NOMO-1 treated with DMSO at 0.1 percent for 48 hours (cell line): ENCODE data around the gene PRRT2.
"Not testable (repeated sequence)": the region's sequence is repeated elsewhere in the genome, so short reads cannot be mapped to it uniquely, and the experiment has no call there.

Experiments
- DNase-seq: peaks from one replicate; lab custom pipeline; 2025; ENCODE audit not compliant: unreplicated experiment; lab: John Stamatoyannopoulos, UW

The PRRT2 gene

DNA sequence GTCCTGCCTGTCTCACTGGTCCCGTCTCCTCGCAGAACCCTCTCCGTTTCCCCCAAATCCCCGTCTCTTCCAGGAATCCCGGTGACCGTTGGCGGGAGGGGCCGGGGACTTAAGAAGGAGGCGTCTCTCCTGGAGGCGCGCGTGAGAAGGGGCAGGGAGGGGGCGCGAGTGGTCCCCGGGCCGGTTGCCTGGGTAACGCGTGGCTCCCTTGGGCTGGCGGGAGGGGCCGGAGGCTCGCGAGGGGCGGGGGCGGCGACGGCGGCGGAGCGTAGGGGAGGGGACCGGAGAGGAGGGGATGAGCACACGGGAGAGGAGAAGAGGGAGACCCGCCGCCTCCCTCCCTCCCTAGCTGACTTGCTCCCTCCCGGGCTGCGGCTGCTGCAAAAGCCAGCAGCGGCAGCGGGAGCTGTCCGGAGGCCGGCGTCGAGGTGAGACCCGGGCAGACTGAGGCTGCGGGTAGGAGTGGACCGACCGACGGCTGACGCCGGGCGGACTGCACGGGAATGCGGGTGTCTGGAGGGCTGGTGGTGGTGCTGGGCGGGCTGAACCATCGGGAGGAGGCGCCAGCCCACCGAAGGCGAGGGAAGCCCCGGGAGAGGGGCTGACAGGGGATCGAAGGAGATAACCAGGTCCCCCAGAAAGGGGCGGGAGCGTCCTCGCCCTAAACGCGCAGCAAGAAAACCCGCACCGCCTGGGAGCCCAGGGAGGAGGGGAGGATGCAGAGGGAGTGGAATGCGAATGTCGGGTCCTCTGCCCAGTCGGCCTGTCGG lies at the start of gene PRRT2:
TSS of gene PRRT2 (plus strand) at position 298 of the 770 bp plus-strand sequence. CDS start 862 bp downstream, outside the sequence.
- no peak for DNase-seq

DNA sequence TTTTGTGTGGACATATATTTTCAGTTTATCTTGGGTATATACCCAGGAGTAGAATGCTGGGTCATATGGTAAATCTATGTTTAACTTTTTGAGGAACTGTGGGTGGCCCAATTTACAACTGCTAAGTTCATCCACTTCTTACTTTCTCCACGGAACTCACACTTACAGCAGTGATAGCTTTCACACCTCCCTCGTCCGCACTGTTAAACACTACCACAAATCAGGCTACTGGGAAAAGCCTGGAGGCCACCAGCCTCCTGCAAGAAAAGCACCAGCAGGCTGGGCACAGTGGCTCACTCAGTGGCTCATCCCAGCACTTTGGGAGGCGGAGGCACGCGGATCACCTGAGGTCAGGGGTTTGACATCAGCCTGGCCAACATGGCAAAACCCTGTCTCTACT lies 48.7 kb upstream of the PRRT2 start:
- peak; percentile 29 for DNase-seq

DNA sequence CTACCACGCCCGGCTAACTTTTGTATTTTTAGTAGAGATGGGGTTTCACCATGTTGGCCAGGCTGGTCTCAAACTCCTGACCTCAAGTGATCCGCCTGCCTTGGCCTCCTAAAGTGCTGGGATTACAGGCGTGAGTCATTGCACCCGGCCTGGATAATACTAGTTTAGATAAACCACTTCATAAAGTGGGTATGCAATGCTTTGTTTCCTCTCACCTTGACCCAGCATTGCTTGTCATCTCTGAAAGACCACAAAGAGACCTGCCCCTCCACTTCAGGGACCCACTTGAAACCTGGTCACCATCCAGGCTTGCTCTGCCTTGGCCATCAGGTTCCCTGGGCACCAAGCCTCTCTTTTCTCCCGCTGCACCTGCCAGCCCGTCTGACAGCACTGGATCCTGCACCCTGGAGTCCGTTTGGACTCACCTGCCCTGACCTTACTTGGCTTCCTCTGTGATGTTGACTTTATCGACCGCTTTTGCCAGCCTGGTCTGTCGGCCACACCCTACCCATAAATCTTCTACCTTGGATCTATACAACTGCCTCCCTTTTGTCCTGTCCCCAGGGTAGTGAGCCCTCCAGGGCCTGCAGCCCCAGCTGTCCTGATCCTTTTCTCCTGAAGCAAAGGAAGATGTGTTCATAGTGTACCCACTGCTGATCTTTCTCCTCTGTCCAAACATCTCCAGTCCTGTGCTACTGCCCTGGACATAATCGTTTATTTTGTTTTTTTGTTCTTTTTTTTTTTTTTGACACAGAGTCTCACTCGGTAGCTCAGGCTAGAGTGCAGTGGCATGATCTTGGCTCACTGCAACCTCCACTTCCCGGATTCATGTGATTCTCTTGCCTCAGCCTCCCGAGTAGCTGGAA lies 46.6 kb upstream of the PRRT2 start:
- no peak for DNase-seq

DNA sequence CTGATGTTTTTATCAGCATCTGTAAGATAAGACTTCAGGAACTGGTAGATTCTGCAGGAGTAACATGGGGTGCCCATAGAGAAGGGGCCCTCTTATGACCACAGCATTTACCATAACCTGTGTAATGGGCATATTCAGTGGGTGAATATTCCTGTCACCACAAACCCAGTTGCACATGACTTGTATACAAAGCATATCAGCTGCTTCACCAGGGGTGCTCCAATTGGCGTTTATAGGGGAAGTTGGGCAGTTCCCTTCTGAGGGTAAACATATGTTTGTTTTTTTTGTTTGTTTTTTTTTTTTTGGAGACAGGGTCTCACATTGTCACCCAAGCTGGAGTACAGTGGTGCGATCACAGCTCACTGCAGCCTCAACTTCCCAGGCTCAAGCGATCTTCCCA lies 45.4 kb upstream of the PRRT2 start:
- no peak for DNase-seq

DNA sequence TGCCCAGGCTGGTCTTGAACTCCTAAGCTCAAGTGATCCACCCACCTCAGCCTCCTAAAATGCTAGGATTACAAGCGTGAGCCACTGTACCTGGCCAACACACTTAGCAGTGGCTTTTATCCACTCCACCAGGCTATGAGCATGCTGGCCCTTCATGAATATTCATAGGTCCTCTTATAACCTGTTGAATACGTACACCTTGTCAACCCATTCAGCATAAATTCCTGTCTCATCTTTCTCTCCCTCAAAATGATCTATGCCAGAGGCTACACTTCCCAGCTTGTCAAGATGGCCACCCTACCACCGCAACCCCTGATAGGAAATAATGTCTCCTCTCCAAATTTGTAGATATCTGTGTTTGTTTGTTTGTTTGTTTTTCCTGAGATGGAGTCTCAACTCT lies 44.9 kb upstream of the PRRT2 start:
- no peak for DNase-seq

DNA sequence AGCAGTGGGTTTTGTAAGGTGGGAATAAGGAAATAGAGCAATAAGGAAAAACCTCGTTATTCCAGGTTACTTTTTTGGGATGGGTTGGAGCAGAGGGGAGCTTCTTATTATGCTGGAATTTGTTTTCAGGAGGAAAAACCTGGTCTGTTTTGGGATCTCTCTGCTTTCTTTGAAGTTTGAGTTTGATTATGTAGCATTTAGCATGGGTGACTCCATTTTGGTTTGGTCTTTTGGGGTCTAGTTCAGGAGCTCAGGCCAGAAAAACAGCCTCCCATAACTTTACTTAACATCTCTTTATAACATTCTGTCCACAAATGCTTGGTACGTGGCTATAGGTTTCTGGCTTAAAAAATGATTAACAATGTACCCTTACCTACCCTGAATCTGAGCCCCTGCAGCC lies 42.5 kb upstream of the PRRT2 start:
- no peak for DNase-seq

DNA sequence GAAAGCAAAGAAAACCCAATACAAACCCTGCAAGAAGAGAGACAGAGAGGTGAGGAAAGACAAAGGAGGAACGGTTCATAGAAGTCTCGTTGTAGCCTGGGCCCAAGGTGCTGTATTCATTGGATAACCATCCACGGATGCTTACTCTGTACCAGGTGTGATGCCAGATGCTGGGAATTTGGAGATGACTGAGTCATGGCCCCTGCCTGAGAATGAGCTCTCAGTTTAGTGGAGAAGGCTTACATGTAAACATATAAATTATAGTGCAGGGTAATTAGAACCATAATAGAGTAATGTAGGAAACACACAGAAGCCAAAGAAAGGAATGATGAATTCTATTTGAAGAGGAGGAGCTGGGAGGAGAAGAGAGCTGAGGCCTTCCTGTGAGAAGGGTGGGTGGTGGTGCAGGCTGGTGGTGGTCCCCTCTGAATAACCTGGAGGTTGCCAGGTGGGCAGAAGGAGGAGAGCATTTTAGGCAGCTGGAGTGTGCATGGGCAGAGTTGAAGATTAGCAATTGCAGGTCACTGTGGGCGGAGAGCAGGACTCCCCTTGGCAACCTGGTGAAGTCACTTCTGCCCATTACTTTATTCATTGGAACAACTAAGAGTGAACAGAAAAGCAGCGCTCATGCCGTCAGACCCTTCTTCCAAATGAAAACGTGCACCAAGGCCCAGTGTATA lies 41.6 kb upstream of the PRRT2 start:
- DNase-seq: no peak

DNA sequence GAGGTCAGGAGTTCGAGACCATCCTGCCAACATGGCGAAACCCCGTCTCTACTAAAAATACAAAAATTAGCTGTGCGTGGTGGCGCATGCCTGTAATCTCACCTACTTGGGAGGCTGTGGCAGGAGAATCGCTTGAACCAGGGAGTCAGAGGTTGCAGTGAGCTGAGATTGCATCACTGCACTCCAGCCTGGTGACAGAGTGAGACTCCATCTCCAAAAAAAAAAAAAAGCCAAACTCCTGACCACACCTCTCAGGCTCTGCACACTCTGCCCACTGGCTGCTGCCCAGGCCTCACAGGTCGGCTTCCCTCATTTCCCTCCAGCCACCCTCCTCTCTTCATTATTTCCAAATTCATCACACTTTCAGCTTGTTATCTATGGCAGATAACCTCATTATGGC lies 39.7 kb upstream of the PRRT2 start:
- DNase-seq: not testable (repeated sequence)

DNA sequence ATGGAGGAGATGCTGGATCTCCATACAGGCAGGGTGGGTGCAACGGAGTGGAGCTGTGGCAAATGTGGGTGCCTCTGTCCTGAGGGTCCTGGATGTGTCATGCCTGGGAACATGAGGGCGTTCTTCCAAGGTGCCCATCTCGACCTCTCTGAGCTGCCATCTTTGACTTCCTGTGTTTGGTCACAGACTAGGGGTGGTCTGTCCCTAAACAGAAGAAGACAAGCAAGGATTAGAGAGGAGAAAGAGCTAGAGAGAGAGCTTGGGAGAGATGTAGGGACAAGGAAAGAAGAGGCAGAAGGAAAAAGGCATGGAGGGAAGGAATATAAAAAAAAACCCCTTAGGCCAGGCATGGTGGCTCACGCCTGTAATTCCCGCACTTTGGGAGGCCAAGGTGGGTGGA lies 37.3 kb upstream of the PRRT2 start:
- DNase-seq: no peak

DNA sequence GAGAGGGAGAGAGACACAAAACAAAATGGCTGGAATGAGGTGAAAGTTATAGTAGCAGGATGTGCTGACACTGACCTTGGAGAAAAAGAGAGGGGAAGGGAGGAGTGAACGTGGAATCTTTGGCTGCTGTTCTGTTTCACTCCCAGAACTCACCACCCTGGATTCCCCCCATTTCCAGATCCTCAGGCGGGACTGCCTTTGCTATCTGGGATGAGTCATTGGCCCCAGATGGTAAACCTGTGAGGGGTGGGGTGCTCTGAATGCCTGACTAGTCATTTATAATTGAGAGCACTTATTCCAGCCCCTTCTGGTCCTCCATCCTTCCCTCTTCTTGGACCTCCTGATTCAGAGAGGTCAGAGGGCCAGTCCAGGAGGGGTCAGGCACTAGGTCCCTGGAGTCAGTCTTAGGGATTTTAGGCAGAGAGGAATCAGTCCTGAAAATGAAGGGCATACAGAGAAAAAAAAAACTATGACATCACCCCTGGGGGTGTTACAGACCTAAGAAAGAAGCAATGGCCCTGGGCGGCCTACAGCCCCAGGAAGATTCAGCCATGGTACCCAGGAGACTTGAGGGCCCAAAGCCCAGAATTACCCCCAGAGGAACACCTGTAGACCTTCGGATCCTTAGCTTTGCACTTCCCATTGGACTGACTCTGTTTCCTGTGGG lies 36.1 kb upstream of the PRRT2 start:
- DNase-seq: no peak

DNA sequence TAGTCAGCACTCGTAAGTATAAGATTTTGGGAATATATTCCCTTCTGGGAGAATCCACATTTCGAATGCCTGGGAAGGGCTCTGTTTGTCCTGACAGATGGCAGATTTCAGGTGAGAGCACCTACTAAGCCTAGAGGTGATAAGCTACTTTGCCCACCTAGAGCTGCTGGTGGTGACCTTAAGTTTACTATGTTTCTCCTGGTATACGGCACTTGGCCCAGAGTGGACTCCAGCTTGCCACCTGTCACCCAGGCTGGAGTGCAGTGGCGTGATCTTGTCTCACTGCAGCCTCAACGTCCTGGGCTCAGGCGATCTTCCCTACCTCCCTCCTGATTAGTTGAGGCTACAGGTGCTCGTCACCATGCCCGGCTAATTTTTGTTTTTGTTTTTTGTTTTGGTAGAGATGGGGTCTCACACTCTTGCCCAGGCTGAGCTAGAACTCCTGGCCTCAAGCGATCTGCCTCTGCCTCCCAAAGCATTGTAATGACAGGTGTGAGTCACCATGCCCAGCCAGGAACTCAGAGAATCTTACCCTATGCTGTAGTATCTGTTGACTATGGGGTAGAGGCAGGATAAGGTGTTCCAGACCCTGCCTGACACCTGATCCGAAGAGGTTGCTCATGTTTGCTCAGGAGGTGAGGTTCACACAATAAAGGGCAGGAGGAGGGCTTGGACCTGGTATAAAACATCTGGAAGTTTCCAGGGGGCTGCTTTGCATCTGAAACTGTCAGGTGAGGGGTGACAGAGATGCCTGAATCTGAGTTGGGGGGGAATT lies 34.2 kb upstream of the PRRT2 start, which contains the start of gene ZG16:
TSS of gene ZG16 (plus strand) at position 681 of the 775 bp plus-strand sequence. CDS start 1,011 bp downstream, outside the sequence.
- DNase-seq: no peak

DNA sequence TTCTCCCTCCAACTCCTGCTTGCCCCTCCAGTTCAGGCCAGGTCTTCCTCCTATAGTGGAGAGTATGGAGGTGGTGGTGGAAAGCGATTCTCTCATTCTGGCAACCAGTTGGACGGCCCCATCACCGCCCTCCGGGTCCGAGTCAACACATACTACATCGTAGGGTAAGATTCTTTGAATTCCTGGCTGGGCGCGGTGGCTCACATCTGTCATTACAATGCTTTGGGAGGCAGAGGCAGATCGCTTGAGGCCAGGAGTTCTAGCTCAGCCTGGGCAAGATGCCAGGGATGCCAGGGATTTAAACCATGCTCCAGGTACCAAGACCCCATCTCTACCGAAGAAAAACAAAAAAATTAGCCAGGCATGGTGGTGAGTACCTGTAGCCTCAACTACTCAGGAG lies 32.5 kb upstream of the PRRT2 start:
- DNase-seq: no peak

DNA sequence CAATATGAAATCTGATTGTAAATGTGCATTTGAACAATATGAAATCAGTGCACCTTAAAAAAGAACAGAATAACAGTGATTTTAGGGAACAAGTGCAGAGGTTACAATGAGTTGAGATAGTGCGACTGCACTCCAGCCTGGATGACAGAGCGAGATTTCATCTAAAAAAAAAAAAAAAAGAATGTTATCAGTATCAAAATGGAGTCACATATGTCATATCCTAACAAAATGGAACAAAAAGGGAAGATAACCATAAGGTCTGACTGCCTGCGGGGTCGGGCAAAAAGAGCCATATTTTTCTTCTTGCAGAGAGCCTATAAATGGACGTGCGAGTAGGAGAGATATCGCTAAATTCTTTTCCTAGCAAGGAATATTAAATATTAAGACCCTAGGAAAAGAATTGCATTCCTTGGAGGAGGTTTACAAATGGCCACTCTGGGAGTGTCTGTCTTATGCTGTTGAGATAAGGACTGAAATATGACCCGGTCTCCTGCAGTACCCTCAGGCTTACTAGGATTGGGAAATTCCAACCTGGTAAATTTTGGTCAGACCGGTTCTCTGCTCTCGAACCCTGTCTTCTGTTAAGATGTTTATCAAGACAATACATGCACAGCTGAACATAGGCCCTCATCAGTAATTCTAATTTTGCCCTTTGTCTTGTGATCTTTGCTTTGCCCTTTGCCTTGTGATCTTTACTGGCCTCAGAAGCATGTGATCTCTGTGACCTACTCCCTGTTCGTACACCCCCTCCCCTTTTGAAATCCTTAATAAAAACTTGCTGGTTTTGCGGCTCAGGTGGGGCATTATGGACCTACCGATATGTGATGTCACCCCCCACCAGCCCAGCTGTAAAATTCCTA lies 28.7 kb upstream of the PRRT2 start:
- DNase-seq: not testable (repeated sequence)

DNA sequence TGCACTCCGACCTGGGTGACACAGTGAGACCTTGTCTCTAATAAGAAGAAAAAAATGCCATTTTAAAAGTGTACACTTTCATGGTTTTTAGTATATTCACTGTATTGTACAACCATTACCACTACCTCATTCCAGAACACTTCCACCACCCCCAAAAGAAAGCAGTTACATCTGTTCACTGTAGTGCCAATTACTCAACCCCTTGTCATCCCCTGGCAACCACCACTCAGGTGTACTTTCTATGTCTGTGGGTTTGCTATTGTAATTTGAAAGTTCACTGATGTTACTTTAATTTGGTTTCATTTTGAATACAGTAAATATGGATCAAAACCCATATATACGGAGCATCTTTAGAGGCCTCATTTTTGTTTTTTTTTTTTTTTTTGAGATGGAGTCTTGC lies 27.8 kb upstream of the PRRT2 start:
- no peak for DNase-seq

DNA sequence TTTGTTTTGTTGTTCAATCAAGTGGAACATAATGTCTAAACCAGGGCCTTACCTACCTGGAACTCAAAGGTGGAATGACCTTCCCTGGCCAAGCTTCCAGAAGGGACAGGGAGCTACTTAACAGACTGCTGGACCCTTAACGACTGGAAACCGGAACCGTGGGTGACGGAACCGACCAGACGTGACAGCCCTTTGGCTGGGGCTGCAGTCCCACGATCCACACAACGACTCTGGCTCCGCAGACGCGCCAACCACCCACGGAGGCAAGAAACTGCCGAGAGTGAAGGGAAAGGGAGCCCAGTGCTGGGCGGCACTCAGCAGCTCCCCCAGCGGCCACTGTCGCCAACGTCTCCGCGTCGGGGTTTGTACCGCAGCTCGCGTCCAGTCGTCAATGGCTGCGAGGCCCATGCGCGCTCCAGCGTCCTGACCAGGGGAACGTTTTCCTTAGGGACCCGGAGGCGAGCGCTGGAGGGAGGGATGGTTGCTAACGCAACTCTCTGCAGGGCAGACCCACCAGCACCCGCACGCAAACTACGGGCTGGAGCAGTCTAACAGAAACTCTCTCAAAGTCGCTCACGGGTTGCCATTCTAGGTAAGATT lies 27.0 kb upstream of the PRRT2 start:
- no peak for DNase-seq

DNA sequence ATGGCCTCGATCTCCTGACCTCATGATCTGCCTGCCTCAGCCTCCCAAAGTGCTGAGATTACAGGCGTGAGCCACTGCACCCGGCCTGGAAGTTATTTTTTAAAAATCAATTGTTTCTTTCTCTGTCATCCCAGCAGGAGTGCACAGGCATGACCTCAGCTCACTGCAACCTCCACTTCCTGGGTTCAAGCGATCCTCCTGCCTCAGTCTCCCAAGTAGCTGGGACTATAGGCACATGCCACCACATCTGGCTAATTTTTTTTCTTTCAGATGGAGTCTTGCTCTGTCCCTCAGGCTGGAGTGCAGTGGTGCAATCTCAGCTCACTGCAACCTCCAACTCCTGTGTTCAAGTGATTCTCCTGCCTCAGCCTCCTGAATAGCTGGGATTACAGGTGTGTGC lies 24.8 kb upstream of the PRRT2 start:
- not testable (repeated sequence) for DNase-seq

DNA sequence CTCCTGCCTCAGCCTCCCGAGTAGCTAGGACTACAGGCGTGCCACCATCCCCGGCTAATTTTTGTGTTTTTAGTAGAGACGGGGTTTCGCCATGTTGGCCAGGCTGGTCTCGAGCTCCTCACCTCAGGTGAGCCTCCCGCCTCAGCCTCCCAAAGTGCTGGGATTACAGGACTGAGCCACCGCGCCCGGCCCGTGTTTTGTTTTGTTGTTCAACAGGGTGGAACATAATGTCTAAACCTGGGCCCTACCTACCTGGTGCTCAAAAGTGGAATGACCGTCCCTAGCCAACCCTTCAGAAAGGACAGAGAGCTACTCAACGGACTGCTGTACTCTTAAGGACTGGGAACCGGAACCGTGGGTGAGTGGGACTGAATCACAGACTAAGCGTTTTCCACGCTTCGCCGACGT lies 22.2 kb upstream of the PRRT2 start:
- no peak for DNase-seq

DNA sequence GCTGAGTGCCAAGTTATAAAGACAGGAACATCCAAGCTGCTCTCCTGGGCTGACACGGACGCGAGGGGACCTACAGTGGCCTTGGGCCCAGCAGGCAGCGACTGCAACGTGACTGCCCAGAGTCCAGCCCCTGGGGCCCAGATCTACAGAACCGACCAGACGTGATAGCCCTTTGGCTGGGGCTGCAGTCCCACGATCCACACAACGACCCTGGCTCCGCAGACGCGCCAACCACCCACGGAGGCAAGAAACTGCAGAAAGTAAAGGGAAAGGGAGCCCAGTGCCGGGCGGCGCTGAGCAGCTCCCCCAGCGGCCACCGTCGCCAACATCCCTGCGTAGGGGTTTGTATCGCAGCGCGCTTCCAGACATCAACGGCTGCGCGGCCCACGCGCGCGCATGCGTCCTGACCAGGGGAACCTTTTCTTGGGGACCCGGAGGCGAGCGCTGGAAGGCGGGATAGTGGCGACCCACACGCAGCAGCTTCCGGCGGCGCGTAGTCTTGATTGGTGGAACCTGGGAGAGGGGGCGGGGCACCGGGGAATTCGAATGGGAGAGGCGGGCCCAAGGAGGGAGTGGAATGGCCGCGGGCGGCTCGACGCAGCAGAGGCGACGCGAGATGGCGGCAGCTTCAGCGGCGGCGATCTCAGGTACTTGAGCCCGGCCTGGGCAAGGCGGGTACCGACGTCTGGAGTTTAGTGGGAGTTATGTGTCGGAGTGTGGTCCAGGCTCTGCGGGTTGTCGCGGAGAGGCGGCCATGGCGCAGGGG lies 21.6 kb upstream of the PRRT2 start, which contains the start of gene KIF22:
TSS of gene KIF22 (plus strand) at position 569 of the 766 bp plus-strand sequence. CDS start at position 578, 9 bp downstream.
- DNase-seq: peak; percentile 98
